Measurements from ENCODE around the gene SPOCD1. TPM values are rescaled to one million over a fixed set of nuclear protein-coding genes. Genes with fewer than 3 reads are reported as not detected.

SPOCD1 gene
- 1.5 TPM for total RNA-seq (ENCODE audit: unreplicated experiment)
- long read RNA-seq, result 0 reads

DNA sequence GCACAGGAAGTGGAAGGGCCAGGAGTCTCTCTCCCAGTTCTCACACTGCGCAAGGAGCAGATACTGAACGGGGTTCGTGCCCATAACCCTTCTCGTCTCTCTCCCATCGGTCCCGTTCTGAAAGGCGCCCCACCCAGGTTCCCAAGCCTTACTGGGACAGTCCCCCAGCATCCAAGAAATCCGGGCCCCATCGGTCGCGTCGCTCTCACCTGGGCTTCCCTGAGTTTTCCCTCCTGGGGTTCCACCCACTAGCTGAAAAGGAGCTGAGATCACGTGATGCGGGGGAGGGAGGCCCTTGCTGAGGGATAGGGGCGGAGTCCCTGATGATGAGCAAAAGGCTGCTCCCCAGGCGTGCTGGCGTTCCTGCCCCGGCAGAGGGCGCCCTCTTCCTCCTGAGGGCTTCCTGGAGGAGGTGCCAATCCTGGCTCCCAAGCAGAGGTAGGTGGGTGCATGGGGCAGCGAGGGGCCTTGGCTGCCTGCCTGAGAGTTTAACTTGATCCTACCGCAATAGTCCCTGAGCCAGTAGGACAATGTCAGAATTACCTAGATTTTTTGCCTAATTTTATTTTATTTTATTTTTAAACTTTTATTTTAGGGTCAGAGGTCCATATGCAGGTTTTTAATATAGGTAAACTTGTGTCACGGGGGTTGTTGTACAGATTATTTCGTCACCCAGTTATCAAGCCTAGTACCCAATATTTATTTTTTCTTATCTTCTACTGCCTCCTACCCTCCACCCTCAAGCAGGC, at the start of gene SPOCD1:
TSS of gene SPOCD1 (minus strand) at position 271 of the 749 bp plus-strand sequence. CDS start 689 bp downstream, outside the sequence.
- Mint-ChIP-seq H3K4me3 (ENCODE audit: unreplicated experiment) (peak within 1 kb of the TSS; percentile 78), H3K9me3 (ENCODE audit: unreplicated experiment) (no peaks in the 10 kb centered on the region), H3K27ac (ENCODE audit: unreplicated experiment) (peak within 1 kb of the TSS; percentile 67), H3K27me3 (ENCODE audit: unreplicated experiment) (no peaks in the 10 kb centered on the region), H3K4me1 (ENCODE audit: unreplicated experiment) (no peaks in the 10 kb centered on the region), H3K36me3 (ENCODE audit: low read depth, unreplicated experiment) (no peaks in the 10 kb centered on the region)
- TF ChIP-seq, protein P1, sequence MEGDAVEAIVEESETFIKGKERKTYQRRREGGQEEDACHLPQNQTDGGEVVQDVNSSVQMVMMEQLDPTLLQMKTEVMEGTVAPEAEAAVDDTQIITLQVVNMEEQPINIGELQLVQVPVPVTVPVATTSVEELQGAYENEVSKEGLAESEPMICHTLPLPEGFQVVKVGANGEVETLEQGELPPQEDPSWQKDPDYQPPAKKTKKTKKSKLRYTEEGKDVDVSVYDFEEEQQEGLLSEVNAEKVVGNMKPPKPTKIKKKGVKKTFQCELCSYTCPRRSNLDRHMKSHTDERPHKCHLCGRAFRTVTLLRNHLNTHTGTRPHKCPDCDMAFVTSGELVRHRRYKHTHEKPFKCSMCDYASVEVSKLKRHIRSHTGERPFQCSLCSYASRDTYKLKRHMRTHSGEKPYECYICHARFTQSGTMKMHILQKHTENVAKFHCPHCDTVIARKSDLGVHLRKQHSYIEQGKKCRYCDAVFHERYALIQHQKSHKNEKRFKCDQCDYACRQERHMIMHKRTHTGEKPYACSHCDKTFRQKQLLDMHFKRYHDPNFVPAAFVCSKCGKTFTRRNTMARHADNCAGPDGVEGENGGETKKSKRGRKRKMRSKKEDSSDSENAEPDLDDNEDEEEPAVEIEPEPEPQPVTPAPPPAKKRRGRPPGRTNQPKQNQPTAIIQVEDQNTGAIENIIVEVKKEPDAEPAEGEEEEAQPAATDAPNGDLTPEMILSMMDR (IDR thresholded peaks at IDR 0.05; ENCODE audit: unreplicated experiment), result peak; percentile 93
- peak; percentile 84 for DNase-seq (ENCODE audit: low spot score)

DNA sequence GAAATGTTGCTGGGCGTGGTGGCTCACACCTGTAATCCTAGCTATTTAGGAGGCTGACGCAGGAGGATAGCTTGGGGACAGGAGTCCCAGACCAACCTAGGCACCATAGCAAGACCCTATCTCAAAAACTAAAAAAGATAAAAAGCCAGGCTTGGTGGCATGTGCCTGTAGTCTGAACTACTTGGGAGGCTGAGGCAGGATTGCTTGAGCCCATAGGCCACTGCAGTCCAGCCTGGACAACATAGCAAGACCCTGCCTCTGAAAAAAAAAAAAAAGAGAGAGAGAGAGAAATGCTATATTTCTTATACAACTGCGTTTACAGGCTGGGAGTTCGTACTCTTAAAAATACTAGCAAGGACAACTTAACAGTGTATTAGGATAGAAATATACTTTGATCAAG, 46.2 kb upstream of the SPOCD1 start:
- no peaks in the 10 kb centered on the region for H3K9me3 Mint-ChIP-seq (ENCODE audit: unreplicated experiment)
- DNase-seq (ENCODE audit: low spot score), result no peak
- no peaks in the 10 kb centered on the region for H3K36me3 Mint-ChIP-seq (ENCODE audit: low read depth, unreplicated experiment)
- no peak overlapping the region for H3K27ac Mint-ChIP-seq (ENCODE audit: unreplicated experiment)
- TF ChIP-seq, protein P1 (IDR thresholded peaks at IDR 0.05; ENCODE audit: unreplicated experiment), result no peak
- H3K4me3 Mint-ChIP-seq (ENCODE audit: unreplicated experiment), result no peak overlapping the region
- no peaks in the 10 kb centered on the region for H3K27me3 Mint-ChIP-seq (ENCODE audit: unreplicated experiment)
- H3K4me1 Mint-ChIP-seq (ENCODE audit: unreplicated experiment), result no peaks in the 10 kb centered on the region

DNA sequence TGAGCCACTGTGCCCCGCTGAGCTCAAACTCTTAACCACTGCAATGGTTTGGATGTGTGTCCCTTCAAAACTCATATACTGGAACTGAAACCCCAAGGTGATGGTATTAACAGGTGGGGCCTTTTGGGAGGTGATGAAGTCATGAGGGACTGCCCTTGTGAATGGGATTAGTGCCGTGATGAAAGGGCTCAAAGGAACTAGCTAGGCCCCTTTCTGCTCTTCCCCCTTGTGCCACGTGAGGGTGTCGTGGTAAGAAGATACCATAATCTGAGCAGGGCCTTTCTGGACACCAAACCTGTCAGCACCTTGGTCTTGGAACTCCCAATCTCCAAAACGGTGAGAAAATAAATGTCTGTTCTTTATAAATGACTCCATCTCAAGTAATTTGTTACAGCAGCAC, 45.5 kb upstream of the SPOCD1 start:
- Mint-ChIP-seq H3K9me3 (ENCODE audit: unreplicated experiment) (no peaks in the 10 kb centered on the region), H3K27me3 (ENCODE audit: unreplicated experiment) (no peaks in the 10 kb centered on the region), H3K4me1 (ENCODE audit: unreplicated experiment) (no peaks in the 10 kb centered on the region), H3K36me3 (ENCODE audit: low read depth, unreplicated experiment) (no peaks in the 10 kb centered on the region), H3K4me3 (ENCODE audit: unreplicated experiment) (no peak overlapping the region), H3K27ac (ENCODE audit: unreplicated experiment) (no peak overlapping the region)
- TF ChIP-seq, protein P1 (IDR thresholded peaks at IDR 0.05; ENCODE audit: unreplicated experiment), result no peak
- DNase-seq (ENCODE audit: low spot score), result no peak

DNA sequence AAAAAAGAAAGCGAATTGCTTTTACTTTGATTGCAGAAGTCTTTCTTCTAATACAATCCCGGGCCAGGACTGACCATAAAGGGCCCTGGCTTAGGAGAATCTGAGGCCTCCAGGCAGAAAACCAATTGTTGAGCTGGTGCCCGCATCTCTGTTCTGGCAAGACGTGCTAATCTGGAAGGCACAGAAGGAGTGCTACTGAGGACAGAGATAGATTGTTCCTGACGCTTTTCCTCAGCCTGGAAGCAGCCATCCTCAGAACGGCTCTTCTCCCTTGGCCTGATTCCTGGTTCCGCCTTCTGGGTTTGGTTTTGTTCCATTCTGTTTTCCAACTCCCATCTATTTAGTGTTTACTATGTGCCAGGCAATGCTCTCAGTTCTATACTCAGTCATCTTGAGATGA, 44.8 kb upstream of the SPOCD1 start:
- Mint-ChIP-seq H3K27ac (ENCODE audit: unreplicated experiment) (no peak overlapping the region), H3K27me3 (ENCODE audit: unreplicated experiment) (no peaks in the 10 kb centered on the region), H3K36me3 (ENCODE audit: low read depth, unreplicated experiment) (no peaks in the 10 kb centered on the region), H3K4me3 (ENCODE audit: unreplicated experiment) (no peak overlapping the region), H3K4me1 (ENCODE audit: unreplicated experiment) (no peaks in the 10 kb centered on the region), H3K9me3 (ENCODE audit: unreplicated experiment) (no peaks in the 10 kb centered on the region)
- DNase-seq (ENCODE audit: low spot score), result no peak
- TF ChIP-seq, protein P1 (IDR thresholded peaks at IDR 0.05; ENCODE audit: unreplicated experiment), result no peak

DNA sequence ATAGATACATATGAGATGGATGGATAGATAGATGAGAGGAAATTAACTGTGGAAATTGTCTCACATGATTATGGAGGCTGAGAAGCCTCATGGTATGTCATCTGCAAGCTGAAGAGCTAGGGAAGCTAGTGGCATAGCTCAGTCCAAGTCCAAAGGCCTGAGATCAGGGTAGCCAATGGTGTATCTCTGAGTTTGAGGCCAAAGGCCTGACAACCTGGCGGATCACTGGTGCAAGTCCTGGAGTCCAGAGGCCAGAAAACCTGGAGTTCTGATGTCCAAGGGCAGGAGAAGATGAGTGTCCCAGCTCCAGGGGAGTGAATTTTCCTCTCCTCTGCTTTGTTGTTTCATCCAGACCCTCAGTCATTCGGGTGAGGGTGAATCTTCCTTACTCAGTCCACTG, 43.9 kb upstream of the SPOCD1 start:
- H3K27ac Mint-ChIP-seq (ENCODE audit: unreplicated experiment), result no peak overlapping the region
- no peaks in the 10 kb centered on the region for H3K9me3 Mint-ChIP-seq (ENCODE audit: unreplicated experiment)
- H3K36me3 Mint-ChIP-seq (ENCODE audit: low read depth, unreplicated experiment), result no peaks in the 10 kb centered on the region
- H3K4me3 Mint-ChIP-seq (ENCODE audit: unreplicated experiment), result no peak overlapping the region
- no peaks in the 10 kb centered on the region for H3K27me3 Mint-ChIP-seq (ENCODE audit: unreplicated experiment)
- TF ChIP-seq, protein P1 (IDR thresholded peaks at IDR 0.05; ENCODE audit: unreplicated experiment), result no peak
- no peaks in the 10 kb centered on the region for H3K4me1 Mint-ChIP-seq (ENCODE audit: unreplicated experiment)
- DNase-seq (ENCODE audit: low spot score), result no peak

All from endothelial cell (in vitro differentiated cells).